OCI-LY7 (cell line): ENCODE measurements around the gene SUFU. TPM values are rescaled to one million over a fixed set of nuclear protein-coding genes. Genes with fewer than 3 reads are reported as not detected.

ENCODE experiments used
- BruUV-seq: library from RNA; stranded (reverse); fragments of 400-500 nt; replicated peaks from 2 replicates; lab custom pipeline; 2021; lab: Mats Ljungman, UMichigan
- CTCF ChIA-PET: fragments of 300-600 bp; sonication (Branson Sonifier 250); formaldehyde crosslinking; loops from one replicate; lab custom pipeline; 2022; ENCODE audit warnings: antibody characterized with exemption; ENCODE audit not compliant: unreplicated experiment; lab: Charles Lee
- POLR2A ChIA-PET: fragments of 300-600 bp; sonication (Branson Sonifier 250); formaldehyde crosslinking; loops from one replicate; lab custom pipeline; 2022; ENCODE audit warnings: antibody characterized with exemption; lab: Charles Lee
- DNase-seq: peaks from one replicate; pipeline ENCODE4 v3.0.0-alpha.2; 2015; ENCODE audit warnings: low spot score
- H2AFZ ChIP-seq: fragments of 200-600 bp; sonication (generic), shearing (Covaris generic); 2 replicates; pipeline ENCODE4 v1.6.1; 2014; ENCODE audit warnings: mild to moderate bottlenecking, antibody characterized with exemption, low read length, moderate library complexity
- H3K27ac ChIP-seq: fragments of 200-600 bp; sonication (generic); 2 replicates; pipeline ENCODE4 v1.5.1; 2014; ENCODE audit warnings: mixed run types, low read depth, mild to moderate bottlenecking, moderate library complexity, low read length, inconsistent platforms; ENCODE audit not compliant: poor library complexity, severe bottlenecking
- H3K36me3 ChIP-seq: fragments of 200-600 bp; sonication (generic); 2 replicates; pipeline ENCODE4 v1.6.1; 2014; ENCODE audit warnings: mild to moderate bottlenecking, antibody characterized with exemption, low read length, moderate library complexity, mixed read lengths; ENCODE audit not compliant: insufficient read depth
- H3K4me1 ChIP-seq: fragments of 200-600 bp; sonication (generic); 2 replicates; pipeline ENCODE4 v1.5.1; 2014; ENCODE audit warnings: mild to moderate bottlenecking, low read length; ENCODE audit not compliant: insufficient read depth, poor library complexity, severe bottlenecking
- H3K4me2 ChIP-seq: fragments of 200-600 bp; sonication (generic); 2 replicates; pipeline ENCODE4 v1.6.1; 2014; ENCODE audit warnings: mild to moderate bottlenecking, low read length
- H3K4me3 ChIP-seq: fragments of 200-600 bp; sonication (generic); 2 replicates; pipeline ENCODE4 v1.5.1; 2014; ENCODE audit warnings: mild to moderate bottlenecking, low read depth, low read length; ENCODE audit not compliant: poor library complexity, severe bottlenecking
- H3K79me2 ChIP-seq: fragments of 200-600 bp; sonication (generic); 2 replicates; pipeline ENCODE4 v1.6.1; 2016; ENCODE audit warnings: low read depth, mild to moderate bottlenecking, low read length, moderate library complexity, mixed read lengths; ENCODE audit not compliant: insufficient read depth
- H3K9me2 ChIP-seq: fragments of 200-600 bp; sonication (generic); 2 replicates; pipeline ENCODE4 v1.6.1; 2016; ENCODE audit warnings: mild to moderate bottlenecking, low read length, mixed read lengths; ENCODE audit not compliant: insufficient read depth
- H3K9me3 ChIP-seq: fragments of 200-600 bp; sonication (generic); 2 replicates; pipeline ENCODE4 v1.6.1; 2014; ENCODE audit warnings: mild to moderate bottlenecking, mixed run types, low read length, mixed read lengths
- H4K20me1 ChIP-seq: fragments of 200-600 bp; sonication (generic); 2 replicates; pipeline ENCODE4 v1.6.1; 2014; ENCODE audit warnings: mild to moderate bottlenecking, antibody characterized with exemption, low read length, moderate library complexity, mixed read lengths; ENCODE audit not compliant: insufficient read depth
- CTCF ChIP-seq: fragments of 200-600 bp; sonication (generic); conservative IDR thresholded peaks from 2 replicates; pipeline ENCODE4 v1.5.1; 2014; ENCODE audit warnings: mild to moderate bottlenecking, antibody characterized with exemption, low read length, moderate library complexity, mixed read lengths
- EZH2phosphoT487 ChIP-seq: fragments of 200-600 bp; sonication (generic); IDR thresholded peaks from 2 replicates; pipeline ENCODE4 v1.6.1; 2018; ENCODE audit warnings: low read depth, borderline replicate concordance, mild to moderate bottlenecking, mixed run types, antibody characterized with exemption, low read length, moderate library complexity, mixed read lengths
- intact Hi-C: fragments of 100-400 bp; cut with micrococcal nuclease; formaldehyde crosslinking; loops from one replicate; pipeline ENCODE4 v1.10.0; 2022; ENCODE audit not compliant: unreplicated experiment
- total RNA-seq, 2 experiments: library from RNA; depleted of rRNA in 1 of 2; stranded (reverse); fragments of >200 nt in 1 of 2; shearing (Covaris generic) in 1 of 2; gene quantifications; 2 replicates each; pipeline ENCODE4 v1.2.3, GENCODE V29; 2014 to 2022

SUFU gene
- total RNA-seq, 2 experiments from 2014 or later = 4.9 to 10.0 TPM

DNA sequence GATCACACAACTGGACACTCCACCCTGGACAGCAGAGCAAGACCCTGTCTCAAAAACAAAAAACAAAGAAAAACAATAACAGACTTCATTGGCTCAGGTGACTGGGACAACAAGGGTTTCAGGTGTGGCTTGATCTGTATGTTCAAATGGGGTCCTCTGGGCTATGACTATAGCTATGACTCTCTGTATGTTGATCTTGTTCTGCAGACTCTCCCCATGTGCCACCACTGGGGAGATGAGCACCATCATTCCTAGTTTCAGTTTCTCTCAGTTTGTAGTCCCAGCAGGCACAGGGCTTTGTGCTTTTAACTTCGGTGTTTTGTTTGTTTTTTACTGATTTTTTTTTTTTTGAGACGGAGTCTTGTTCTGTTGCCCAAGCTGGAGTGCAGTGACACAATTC, 53.8 kb downstream of the SUFU start:
- intact Hi-C loops = no loop called here
- BruUV-seq = no TSS peak
- Histone ChIP-seq H2AFZ (no peak overlapping the region), H3K9me2 (no peaks in the 10 kb centered on the region), H3K4me1 (no peaks in the 10 kb centered on the region), H3K4me3 (no peak overlapping the region), H3K9me3 (no peaks in the 10 kb centered on the region), H3K36me3 (no peaks in the 10 kb centered on the region), H4K20me1 (no peaks in the 10 kb centered on the region), H3K79me2 (no peaks in the 10 kb centered on the region), H3K27ac (no peak overlapping the region), H3K4me2 (no peak overlapping the region)
- no peak for DNase-seq
- ChIA-PET POLR2A (interaction anchor here (0.7 kb wide), 1 partner anchor 26 kb away, joined by 5 read pairs; no protein-coding TSS in a partner anchor), CTCF (no interaction called here)
- TF ChIP-seq CTCF (no peak), EZH2phosphoT487 (no peak)

GRCh38 chr10:102559764-102560163, 56.0 kb downstream of the SUFU start:
- no TSS peak for BruUV-seq

More at GRCh38 chr10:102559764-102560163, 56.0 kb downstream of the SUFU start:
- TF ChIP-seq CTCF (no peak), EZH2phosphoT487 (no peak)
- no peak overlapping the region for H3K27ac ChIP-seq
- no peaks in the 10 kb centered on the region for H4K20me1 ChIP-seq
- no peak overlapping the region for H2AFZ ChIP-seq
- CTCF ChIA-PET = no interaction called here
- no peaks in the 10 kb centered on the region for H3K9me2 ChIP-seq
- no peak overlapping the region for H3K4me2 ChIP-seq
- no peaks in the 10 kb centered on the region for H3K9me3 ChIP-seq
- intact Hi-C loops = no loop called here
- H3K4me3 ChIP-seq = no peak overlapping the region
- H3K36me3 ChIP-seq = no peaks in the 10 kb centered on the region
- no peaks in the 10 kb centered on the region for H3K79me2 ChIP-seq
- DNase-seq = no peak
- H3K4me1 ChIP-seq = no peaks in the 10 kb centered on the region
- POLR2A ChIA-PET = no interaction called here
